ENCODE measurements around the gene GNAT1.
A peak's percentile ranks its signal among the peaks of the same experiment; 100 is the strongest.

The GNAT1 gene

GRCh38 chr3:50196253-50196801, 4.9 kb downstream of the GNAT1 start:
- Histone ChIP-seq H3K4me2 (no peak overlapping the region), H3K9ac (no peak overlapping the region), H3K36me3 (no peaks in the 10 kb centered on the region), H3K4me1 (peaks cover 20% of the 10 kb centered on the region), H3K4me3 (no peak overlapping the region), H4K20me1 (peaks cover 14% of the 10 kb centered on the region; the same call in 1 of the 2 replicates), H3K9me3 (no peaks in the 10 kb centered on the region), H3K27ac (no peak overlapping the region), H3K27me3 (peaks cover 41% of the 10 kb centered on the region)
- no peak for TF ChIP-seq Cebpa-rat (IDR thresholded peaks at IDR 0.05)

GRCh38 chr3:50201573-50202315, 10.3 kb downstream of the GNAT1 start:
- Histone ChIP-seq H3K4me3 (no peak overlapping the region), H3K4me1 (peaks cover 17% of the 10 kb centered on the region), H4K20me1 (peaks cover 26% of the 10 kb centered on the region), H3K4me2 (no peak overlapping the region), H3K27me3 (peaks cover 57% of the 10 kb centered on the region), H3K9me3 (no peaks in the 10 kb centered on the region), H3K27ac (no peak overlapping the region), H3K36me3 (no peaks in the 10 kb centered on the region), H3K9ac (no peak overlapping the region)
- TF ChIP-seq Cebpa-rat (IDR thresholded peaks at IDR 0.05): no peak

- Histone ChIP-seq H3K27ac (no peak overlapping the region), H3K4me2 (no peak overlapping the region), H3K36me3 (no peaks in the 10 kb centered on the region), H3K9ac (no peak overlapping the region), H3K9me3 (no peaks in the 10 kb centered on the region), H4K20me1 (peaks cover 27% of the 10 kb centered on the region), H3K4me3 (no peak overlapping the region), H3K4me1 (peaks cover 17% of the 10 kb centered on the region), H3K27me3 (peaks cover 65% of the 10 kb centered on the region)
- no peak for TF ChIP-seq Cebpa-rat (IDR thresholded peaks at IDR 0.05)
Observed at GRCh38 chr3:50202353-50203112, 11.1 kb downstream of the GNAT1 start.

GRCh38 chr3:50203113-50203808, 11.9 kb downstream of the GNAT1 start:
- H3K9me3 ChIP-seq: no peaks in the 10 kb centered on the region
- H3K4me3 ChIP-seq: no peak overlapping the region
- H4K20me1 ChIP-seq: peaks cover 27% of the 10 kb centered on the region
- no peak overlapping the region for H3K27ac ChIP-seq
- H3K4me2 ChIP-seq: no peak overlapping the region
- no peak overlapping the region for H3K9ac ChIP-seq
- no peaks in the 10 kb centered on the region for H3K36me3 ChIP-seq
- TF ChIP-seq Cebpa-rat (IDR thresholded peaks at IDR 0.05): no peak
- H3K27me3 ChIP-seq: peaks cover 71% of the 10 kb centered on the region
- peaks cover 17% of the 10 kb centered on the region for H3K4me1 ChIP-seq

- no peak for TF ChIP-seq Cebpa-rat (IDR thresholded peaks at IDR 0.05)
- Histone ChIP-seq H4K20me1 (peaks cover 27% of the 10 kb centered on the region), H3K27me3 (peaks cover 71% of the 10 kb centered on the region), H3K9me3 (no peaks in the 10 kb centered on the region), H3K9ac (no peak overlapping the region), H3K27ac (no peak overlapping the region), H3K36me3 (no peaks in the 10 kb centered on the region), H3K4me2 (peak overlapping the region; percentile 99; the same call in 1 of the 2 replicates), H3K4me3 (no peak overlapping the region), H3K4me1 (peaks cover 17% of the 10 kb centered on the region)
Observed at GRCh38 chr3:50203809-50204803, 12.7 kb downstream of the GNAT1 start.

- Histone ChIP-seq H3K9ac (peak within 1 kb of the TSS; percentile 55; the same call in 1 of the 2 replicates), H3K9me3 (no peaks in the 10 kb centered on the region), H4K20me1 (peaks cover 27% of the 10 kb centered on the region), H3K4me1 (peaks cover 25% of the 10 kb centered on the region), H3K27ac (no peak within 1 kb of the TSS), H3K4me2 (peak within 1 kb of the TSS; percentile 99), H3K4me3 (peak within 1 kb of the TSS; percentile 66), H3K36me3 (no peaks in the 10 kb centered on the region), H3K27me3 (peaks cover 71% of the 10 kb centered on the region)
- TF ChIP-seq Cebpa-rat (IDR thresholded peaks at IDR 0.05): no peak
Observed at GRCh38 chr3:50204804-50205412, 13.5 kb downstream of the GNAT1 start, which contains the start of gene SLC38A3. Gene SLC38A3, plus strand, starts transcription at chr3:50205271. Its CDS starts 8,929 bp downstream, at chr3:50214200.

- H3K9me3 ChIP-seq: no peaks in the 10 kb centered on the region
- peak overlapping the region; percentile 55; the same call in 1 of the 2 replicates for H3K9ac ChIP-seq
- no peaks in the 10 kb centered on the region for H3K36me3 ChIP-seq
- H3K4me2 ChIP-seq: peak overlapping the region; percentile 99
- peaks cover 27% of the 10 kb centered on the region for H4K20me1 ChIP-seq
- TF ChIP-seq Cebpa-rat (IDR thresholded peaks at IDR 0.05): no peak
- peaks cover 31% of the 10 kb centered on the region for H3K4me1 ChIP-seq
- H3K27me3 ChIP-seq: peaks cover 71% of the 10 kb centered on the region
- peak overlapping the region; percentile 66 for H3K4me3 ChIP-seq
- no peak overlapping the region for H3K27ac ChIP-seq
Observed at GRCh38 chr3:50205413-50206276, 14.2 kb downstream of the GNAT1 start.

Measured in BLaER1 (cell line).